Activated CD4-positive, alpha-beta T cell treated with anti-CD3 and anti-CD28 coated beads for 4 hours (primary cell): ENCODE measurements around the gene CTBP2.

Experiments used
- DNase-seq, 2 donors: peaks; one replicate each; pipeline ENCODE4 v3.0.0-alpha.2; 2020

CTBP2 gene

GRCh38 chr10:125017547-125018298 lies 142.6 kb downstream of the CTBP2 start:
- DNase-seq: no peak

- no peak for DNase-seq
Measured at GRCh38 chr10:125016611-125017202, 143.7 kb downstream of the CTBP2 start.

- DNase-seq: no peak
Measured at GRCh38 chr10:125016123-125016522, 144.2 kb downstream of the CTBP2 start.

GRCh38 chr10:125015356-125015944 lies 144.9 kb downstream of the CTBP2 start:
- DNase-seq: no peak

- no peak for DNase-seq
Measured at GRCh38 chr10:125014836-125015355, 145.5 kb downstream of the CTBP2 start.

GRCh38 chr10:125014086-125014830 lies 146.1 kb downstream of the CTBP2 start:
- DNase-seq: no peak

GRCh38 chr10:125013529-125013872 lies 146.9 kb downstream of the CTBP2 start:
- DNase-seq: no peak

- no peak for DNase-seq
Measured at GRCh38 chr10:125012851-125013528, 147.4 kb downstream of the CTBP2 start.

GRCh38 chr10:125011926-125012705 lies 148.2 kb downstream of the CTBP2 start:
- DNase-seq: no peak

- no peak for DNase-seq
Measured at GRCh38 chr10:125011171-125011925, 149.0 kb downstream of the CTBP2 start.

GRCh38 chr10:125010362-125010761 lies 150.0 kb downstream of the CTBP2 start:
- no peak for DNase-seq

GRCh38 chr10:125009661-125010161 lies 150.7 kb downstream of the CTBP2 start:
- DNase-seq: no peak

GRCh38 chr10:125008689-125009638 lies 151.4 kb downstream of the CTBP2 start:
- no peak for DNase-seq

- no peak for DNase-seq
Measured at GRCh38 chr10:125007436-125007835, 152.9 kb downstream of the CTBP2 start.

GRCh38 chr10:125006921-125007426 lies 153.4 kb downstream of the CTBP2 start:
- DNase-seq: no peak

- no peak for DNase-seq
Measured at GRCh38 chr10:125006188-125006680, 154.1 kb downstream of the CTBP2 start.

GRCh38 chr10:125005312-125006187 lies 154.8 kb downstream of the CTBP2 start:
- DNase-seq: no peak
